ENCODE measurements around the gene SLC22A2.

SLC22A2 gene

GRCh38 chr6:160170018-160170680 is 88.5 kb downstream of the SLC22A2 start:
- H3K27ac ChIP-seq = no peak overlapping the region
- no peak for TF ChIP-seq ZFX (IDR thresholded peaks at IDR 0.05; ENCODE audit: borderline replicate concordance)
- no peak for TF ChIP-seq CTCF (IDR thresholded peaks at IDR 0.05)

- TF ChIP-seq ZFX (IDR thresholded peaks at IDR 0.05; ENCODE audit: borderline replicate concordance) (no peak), CTCF (IDR thresholded peaks at IDR 0.05) (peak; percentile 7; the same call in 1 of the 2 replicates)
- no peak overlapping the region for H3K27ac ChIP-seq
Measured at GRCh38 chr6:160167604-160168399, 90.8 kb downstream of the SLC22A2 start.
